ENCODE data around the gene SIAH2.

DNA sequence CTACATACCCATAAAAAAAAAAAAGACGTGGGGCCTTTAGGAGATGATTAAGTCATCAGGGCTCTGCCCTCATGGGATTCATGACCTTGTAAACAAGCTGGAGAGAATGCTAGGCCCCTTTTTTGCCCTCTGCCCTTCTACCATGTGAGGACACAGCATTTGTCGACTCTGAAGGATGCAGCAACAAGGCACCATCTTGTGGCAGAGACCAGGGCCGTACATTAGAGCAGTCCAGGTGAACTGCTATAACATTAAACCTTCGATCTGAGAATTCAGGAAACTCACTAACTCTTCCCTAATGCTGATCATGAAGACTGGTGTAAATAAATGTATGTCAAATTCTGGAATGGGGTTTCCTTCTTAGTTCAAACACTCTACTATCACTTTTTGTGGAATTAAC is 30.7 kb upstream of the SIAH2 start:
- TF ChIP-seq, protein P1, sequence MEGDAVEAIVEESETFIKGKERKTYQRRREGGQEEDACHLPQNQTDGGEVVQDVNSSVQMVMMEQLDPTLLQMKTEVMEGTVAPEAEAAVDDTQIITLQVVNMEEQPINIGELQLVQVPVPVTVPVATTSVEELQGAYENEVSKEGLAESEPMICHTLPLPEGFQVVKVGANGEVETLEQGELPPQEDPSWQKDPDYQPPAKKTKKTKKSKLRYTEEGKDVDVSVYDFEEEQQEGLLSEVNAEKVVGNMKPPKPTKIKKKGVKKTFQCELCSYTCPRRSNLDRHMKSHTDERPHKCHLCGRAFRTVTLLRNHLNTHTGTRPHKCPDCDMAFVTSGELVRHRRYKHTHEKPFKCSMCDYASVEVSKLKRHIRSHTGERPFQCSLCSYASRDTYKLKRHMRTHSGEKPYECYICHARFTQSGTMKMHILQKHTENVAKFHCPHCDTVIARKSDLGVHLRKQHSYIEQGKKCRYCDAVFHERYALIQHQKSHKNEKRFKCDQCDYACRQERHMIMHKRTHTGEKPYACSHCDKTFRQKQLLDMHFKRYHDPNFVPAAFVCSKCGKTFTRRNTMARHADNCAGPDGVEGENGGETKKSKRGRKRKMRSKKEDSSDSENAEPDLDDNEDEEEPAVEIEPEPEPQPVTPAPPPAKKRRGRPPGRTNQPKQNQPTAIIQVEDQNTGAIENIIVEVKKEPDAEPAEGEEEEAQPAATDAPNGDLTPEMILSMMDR (IDR thresholded peaks at IDR 0.05; ENCODE audit: borderline replicate concordance, extremely low read depth, low read length, poor library complexity, severe bottlenecking): peak; percentile 5
- TF ChIP-seq EZH2 (IDR thresholded peaks at IDR 0.05; ENCODE audit: borderline replicate concordance, low read depth, low read length, severe bottlenecking): no peak
